ENCODE data around the gene ZNF330. TPM values are rescaled to one million over a fixed set of nuclear protein-coding genes. Genes with fewer than 3 reads are reported as not detected.

Gene ZNF330
- 19.6 to 25.9 TPM (median 25.9 TPM) in 3 replicates for total RNA-seq
- long read RNA-seq, partial matches to known transcripts: 1 of 4 reads
- long read RNA-seq, other reads (novel, unspliced or antisense): 3 of 4 reads

DNA sequence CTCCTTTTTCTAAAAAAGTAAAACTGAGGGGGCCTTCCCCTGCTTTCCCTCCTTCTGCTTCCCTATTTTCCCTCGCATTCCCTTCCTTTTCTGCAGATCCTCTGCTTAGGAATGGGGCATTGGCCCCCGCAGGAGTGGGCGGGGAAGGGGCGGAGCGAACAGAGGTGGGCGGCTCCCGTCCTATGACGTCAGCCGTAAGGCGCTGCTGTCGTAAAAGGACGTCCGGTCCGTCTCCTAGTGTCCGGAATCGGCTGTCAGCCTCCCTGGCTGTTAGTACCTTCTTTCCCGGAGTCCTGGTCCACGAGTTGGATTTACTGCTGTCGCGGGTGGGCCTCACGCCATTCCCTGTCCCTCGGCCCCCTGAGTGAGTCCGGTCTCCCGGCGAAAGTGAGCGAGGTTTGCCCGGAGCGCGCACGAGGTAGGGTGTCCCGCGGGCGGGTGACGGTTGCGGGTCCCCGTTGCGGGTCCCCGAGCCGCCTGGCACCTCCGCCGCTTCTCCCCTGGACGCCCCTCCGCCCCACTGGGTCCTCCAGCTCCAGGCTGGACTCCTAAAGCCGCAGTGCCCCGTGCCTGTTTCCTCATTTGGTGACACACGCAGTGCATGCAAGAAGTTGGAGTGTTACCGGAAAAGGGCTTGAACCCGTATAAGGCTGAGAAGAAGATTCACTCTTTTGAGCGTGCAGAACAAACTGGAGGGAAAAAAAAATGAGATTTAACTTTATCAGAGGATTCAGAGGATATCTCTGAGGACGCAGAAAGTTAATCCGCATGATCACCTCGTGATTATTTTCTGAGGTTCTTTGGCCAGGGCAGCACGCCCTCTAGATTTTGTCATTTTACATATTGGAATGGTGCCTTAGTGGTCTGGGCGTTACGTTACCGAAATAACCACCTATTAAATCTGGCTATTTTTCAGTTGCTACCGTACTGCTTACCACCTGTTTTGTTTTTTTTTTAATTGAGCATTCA, at the start of gene ZNF330:
TSS of gene ZNF330 (plus strand) at position 205 of the 969 bp plus-strand sequence. CDS start 1,477 bp downstream, outside the sequence.
- peak; percentile 75 for TF ChIP-seq CTCF (IDR thresholded peaks at IDR 0.05)
- Mint-ChIP-seq H3K9me3 (ENCODE audit: low read depth) (no peaks in the 10 kb centered on the region), H3K4me3 (ENCODE audit: unreplicated experiment) (peak within 1 kb of the TSS; percentile 93), H3K36me3 (ENCODE audit: low read depth) (peaks cover 6% of the 10 kb centered on the region), H3K27ac (ENCODE audit: unreplicated experiment) (peak within 1 kb of the TSS; percentile 99), H3K27me3 (ENCODE audit: low read depth) (no peaks in the 10 kb centered on the region), H3K4me1 (ENCODE audit: low read depth) (peaks cover 30% of the 10 kb centered on the region)
- peak; percentile 97 for DNase-seq (ENCODE audit: low spot score)

GRCh38 chr4:141174457-141174856, 46.2 kb upstream of the ZNF330 start:
- no peak for TF ChIP-seq CTCF (IDR thresholded peaks at IDR 0.05)
- Mint-ChIP-seq H3K27me3 (ENCODE audit: low read depth) (peaks cover 28% of the 10 kb centered on the region), H3K9me3 (ENCODE audit: low read depth) (no peaks in the 10 kb centered on the region), H3K4me3 (ENCODE audit: unreplicated experiment) (no peak overlapping the region), H3K27ac (ENCODE audit: unreplicated experiment) (no peak overlapping the region), H3K4me1 (ENCODE audit: low read depth) (no peaks in the 10 kb centered on the region), H3K36me3 (ENCODE audit: low read depth) (no peaks in the 10 kb centered on the region)
- no peak for DNase-seq (ENCODE audit: low spot score)

DNA sequence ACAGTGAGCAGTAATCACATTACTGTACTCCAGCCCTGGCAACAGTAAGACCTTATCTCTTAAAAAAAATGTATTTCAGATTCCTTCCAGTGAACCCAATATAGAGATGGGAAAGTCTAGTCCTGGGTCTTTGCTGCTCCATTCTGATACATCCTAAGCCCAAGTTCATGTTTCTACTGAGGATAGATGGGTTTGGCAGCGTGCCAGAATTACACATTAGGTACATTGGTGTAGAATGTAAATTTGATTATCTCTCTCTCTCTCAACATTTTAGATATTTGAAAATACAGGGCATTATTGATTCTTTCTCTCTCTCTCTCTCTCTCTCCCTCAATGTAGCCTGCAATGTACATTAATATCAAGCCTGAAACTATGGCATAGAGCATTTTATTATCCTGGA, 43.5 kb upstream of the ZNF330 start:
- peaks cover 37% of the 10 kb centered on the region for H3K27me3 Mint-ChIP-seq (ENCODE audit: low read depth)
- H3K9me3 Mint-ChIP-seq (ENCODE audit: low read depth): no peaks in the 10 kb centered on the region
- H3K27ac Mint-ChIP-seq (ENCODE audit: unreplicated experiment): no peak overlapping the region
- H3K4me3 Mint-ChIP-seq (ENCODE audit: unreplicated experiment): no peak overlapping the region
- no peaks in the 10 kb centered on the region for H3K4me1 Mint-ChIP-seq (ENCODE audit: low read depth)
- no peak for DNase-seq (ENCODE audit: low spot score)
- no peaks in the 10 kb centered on the region for H3K36me3 Mint-ChIP-seq (ENCODE audit: low read depth)
- no peak for TF ChIP-seq CTCF (IDR thresholded peaks at IDR 0.05)

DNA sequence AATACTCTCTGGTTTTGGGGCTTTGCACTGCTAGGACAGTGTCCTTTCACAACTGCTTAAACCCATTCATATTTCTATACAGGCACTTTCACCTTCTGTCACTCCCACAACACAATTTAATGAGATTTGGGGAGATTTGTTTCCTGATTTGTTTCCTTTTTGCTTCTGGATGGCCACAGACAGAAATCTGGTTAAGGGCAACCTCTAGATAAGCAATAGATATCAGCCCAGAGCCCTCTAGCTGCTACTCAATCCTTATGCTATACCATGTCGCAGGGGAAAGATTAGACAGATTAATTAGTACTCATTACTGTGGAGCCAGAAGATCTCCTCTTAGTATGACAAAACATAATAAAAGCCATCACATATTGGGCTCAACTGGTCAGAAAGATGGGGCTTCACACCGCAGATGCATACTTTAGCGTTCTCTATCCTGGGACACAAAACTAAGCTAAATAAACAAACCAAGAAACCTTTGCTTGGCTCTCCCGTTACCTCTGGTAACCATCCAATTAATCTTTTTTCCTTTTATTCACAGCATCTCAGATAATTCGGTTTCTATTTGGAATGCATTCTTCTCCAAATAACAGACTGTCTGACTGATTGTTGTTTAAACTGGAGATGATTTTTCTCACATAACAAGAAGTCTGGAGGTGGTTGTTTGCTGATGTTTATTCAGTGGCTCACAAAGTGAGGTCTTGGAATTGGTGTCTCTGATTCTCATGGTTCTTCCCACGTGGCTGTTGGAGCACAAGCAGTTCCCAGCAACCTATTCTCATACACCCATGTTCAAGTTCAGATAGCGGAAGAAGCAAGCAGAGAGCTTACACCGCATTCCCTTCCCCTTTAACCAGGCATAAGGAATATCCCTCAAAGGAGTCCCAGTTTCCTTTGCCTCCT, 41.0 kb upstream of the ZNF330 start:
- Mint-ChIP-seq H3K27ac (ENCODE audit: unreplicated experiment) (no peak overlapping the region), H3K4me3 (ENCODE audit: unreplicated experiment) (no peak overlapping the region), H3K4me1 (ENCODE audit: low read depth) (no peaks in the 10 kb centered on the region), H3K27me3 (ENCODE audit: low read depth) (peaks cover 40% of the 10 kb centered on the region), H3K36me3 (ENCODE audit: low read depth) (peaks cover 2% of the 10 kb centered on the region), H3K9me3 (ENCODE audit: low read depth) (peaks cover 6% of the 10 kb centered on the region)
- no peak for TF ChIP-seq CTCF (IDR thresholded peaks at IDR 0.05)
- no peak for DNase-seq (ENCODE audit: low spot score)

All from chondrocyte (in vitro differentiated cells).